ENCODE results near the gene ABLIM2.
"Not testable (repeated sequence)": the region's sequence is repeated elsewhere in the genome, so short reads cannot be mapped to it uniquely, and the experiment has no call there.

ABLIM2 gene

DNA sequence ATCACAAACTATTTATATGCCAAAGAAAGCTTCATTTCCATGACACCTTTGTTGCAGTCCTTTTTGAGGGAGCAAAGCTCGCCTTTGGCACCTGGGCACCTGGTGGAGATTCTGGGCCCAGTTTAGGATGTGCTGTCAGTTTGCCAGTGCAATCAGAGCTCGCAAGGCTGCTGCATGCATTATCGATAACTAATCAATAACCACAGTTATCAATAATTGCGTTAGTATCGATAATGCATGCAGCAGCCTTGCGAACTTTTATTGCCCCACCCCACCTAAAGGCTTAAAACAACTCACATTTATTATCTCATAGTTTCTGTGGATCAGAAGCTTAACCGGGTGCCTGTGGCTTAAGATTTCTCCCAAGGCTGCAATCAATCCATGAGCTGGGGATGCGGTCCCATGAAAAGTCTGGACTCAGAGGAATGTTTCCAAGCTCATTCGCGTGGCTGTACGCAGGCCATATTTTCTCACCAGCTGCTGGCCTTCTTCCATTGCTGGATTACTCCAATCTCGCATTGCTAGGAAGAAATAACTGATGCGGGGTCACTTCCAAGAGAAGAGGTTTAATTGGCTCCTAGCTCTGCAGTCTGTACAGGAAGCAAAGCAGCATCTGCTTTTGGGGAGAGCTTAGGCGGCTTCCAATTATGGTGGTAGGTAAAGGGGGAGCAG, 212.8 kb downstream of the ABLIM2 start:
- Histone ChIP-seq H3K4me1 (ENCODE audit: insufficient read depth, poor library complexity, severe bottlenecking) (peaks cover 6% of the 10 kb centered on the region), H3K9me3 (ENCODE audit: severe bottlenecking) (no peaks in the 10 kb centered on the region), H3K27me3 (ENCODE audit: insufficient read depth, poor library complexity, severe bottlenecking) (no peaks in the 10 kb centered on the region), H3K4me3 (ENCODE audit: severe bottlenecking) (no peak overlapping the region), H3K27ac (ENCODE audit: poor library complexity, severe bottlenecking) (no peak overlapping the region), H3K36me3 (ENCODE audit: low read depth) (no peaks in the 10 kb centered on the region)
- ATAC-seq (ENCODE audit: low read depth) (no peak), DNase-seq (ENCODE audit: low spot score) (no peak)
- TF ChIP-seq CTCF (IDR thresholded peaks at IDR 0.05; ENCODE audit: poor library complexity, severe bottlenecking), result no peak

DNA sequence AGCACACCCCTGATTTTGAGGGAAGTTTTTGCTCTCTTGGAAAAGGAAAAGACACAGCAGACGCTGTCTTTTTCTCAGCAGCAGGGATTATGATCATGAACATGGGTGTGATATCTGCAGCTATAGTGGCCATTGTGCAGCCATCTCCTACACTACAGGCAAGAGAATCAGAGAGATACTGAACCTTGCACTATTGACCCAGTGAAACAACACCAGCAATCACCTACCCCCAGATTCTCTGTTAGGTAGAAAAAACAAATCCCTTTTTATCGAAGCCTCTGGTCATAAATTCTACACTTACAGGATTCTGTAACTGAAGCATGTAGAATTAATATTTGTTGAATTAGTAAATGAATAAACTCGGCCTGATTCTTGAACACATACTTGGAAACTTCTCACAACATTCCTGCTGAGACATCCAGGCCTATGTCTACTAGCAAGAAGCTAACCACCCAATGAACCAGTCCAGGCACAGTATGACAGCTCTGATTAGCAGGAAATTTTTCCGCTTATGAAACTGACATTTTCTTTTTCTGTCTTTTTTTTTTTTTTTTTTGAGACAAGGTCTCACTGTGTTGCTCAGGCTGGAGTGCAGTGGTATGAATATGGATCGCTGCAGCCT, 213.9 kb downstream of the ABLIM2 start:
- no peak for ATAC-seq (ENCODE audit: low read depth)
- no peak for DNase-seq (ENCODE audit: low spot score)

DNA sequence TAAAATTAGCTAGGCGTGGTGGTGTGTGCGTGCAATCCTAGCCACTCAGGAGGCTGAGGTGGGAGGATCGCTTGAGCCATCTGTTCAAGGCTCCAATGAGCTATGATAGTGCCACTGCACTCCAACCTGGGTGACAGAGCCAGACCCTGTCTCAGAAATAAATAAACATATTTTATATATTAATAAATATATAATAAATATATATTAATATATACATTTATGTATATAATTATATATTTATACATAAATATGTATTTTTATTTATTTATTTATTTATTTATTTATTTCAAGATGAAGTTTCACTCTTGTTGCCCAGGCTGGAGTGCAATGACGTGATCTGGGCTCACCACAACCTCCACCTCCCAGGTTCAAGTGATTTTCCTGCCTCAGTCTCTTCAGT, 214.9 kb downstream of the ABLIM2 start:
- H3K27ac ChIP-seq (ENCODE audit: poor library complexity, severe bottlenecking); H3K27me3 ChIP-seq (ENCODE audit: insufficient read depth, poor library complexity, severe bottlenecking); DNase-seq (ENCODE audit: low spot score); H3K9me3 ChIP-seq (ENCODE audit: severe bottlenecking); ATAC-seq (ENCODE audit: low read depth); H3K4me1 ChIP-seq (ENCODE audit: insufficient read depth, poor library complexity, severe bottlenecking); H3K4me3 ChIP-seq (ENCODE audit: severe bottlenecking); H3K36me3 ChIP-seq (ENCODE audit: low read depth): not testable (repeated sequence)

More for the DNA sequence above, 213.9 kb downstream of the ABLIM2 start:
- Histone ChIP-seq H3K27me3 (ENCODE audit: insufficient read depth, poor library complexity, severe bottlenecking) (no peaks in the 10 kb centered on the region), H3K36me3 (ENCODE audit: low read depth) (no peaks in the 10 kb centered on the region), H3K4me1 (ENCODE audit: insufficient read depth, poor library complexity, severe bottlenecking) (peaks cover 8% of the 10 kb centered on the region), H3K27ac (ENCODE audit: poor library complexity, severe bottlenecking) (no peak overlapping the region), H3K9me3 (ENCODE audit: severe bottlenecking) (no peaks in the 10 kb centered on the region), H3K4me3 (ENCODE audit: severe bottlenecking) (no peak overlapping the region)
- no peak for TF ChIP-seq CTCF (IDR thresholded peaks at IDR 0.05; ENCODE audit: poor library complexity, severe bottlenecking)

DNA sequence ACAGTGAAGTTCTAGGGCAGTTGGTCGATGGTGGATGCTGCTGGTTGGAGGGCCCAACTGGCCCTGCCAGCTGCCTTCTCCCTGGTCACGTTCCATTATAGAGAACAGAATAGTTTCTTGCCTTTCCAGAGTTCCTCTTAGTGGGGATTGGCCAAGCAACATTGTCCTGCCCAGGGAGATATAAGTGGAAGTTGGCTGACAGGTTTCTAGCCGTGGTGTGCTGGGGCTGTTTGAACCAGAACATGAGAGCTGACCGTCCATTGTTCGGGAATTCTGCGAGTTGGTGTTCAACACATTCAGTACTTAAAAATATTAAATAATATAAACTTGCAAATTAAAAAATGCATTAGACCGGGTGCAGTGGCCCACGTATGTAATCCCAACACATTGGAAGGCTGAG, 215.4 kb downstream of the ABLIM2 start:
- no peak for DNase-seq (ENCODE audit: low spot score)
- Histone ChIP-seq H3K4me3 (ENCODE audit: severe bottlenecking) (no peak overlapping the region), H3K9me3 (ENCODE audit: severe bottlenecking) (no peaks in the 10 kb centered on the region), H3K36me3 (ENCODE audit: low read depth) (no peaks in the 10 kb centered on the region), H3K27me3 (ENCODE audit: insufficient read depth, poor library complexity, severe bottlenecking) (no peaks in the 10 kb centered on the region), H3K27ac (ENCODE audit: poor library complexity, severe bottlenecking) (no peak overlapping the region), H3K4me1 (ENCODE audit: insufficient read depth, poor library complexity, severe bottlenecking) (peaks cover 8% of the 10 kb centered on the region)
- ATAC-seq (ENCODE audit: low read depth), result no peak
- no peak for TF ChIP-seq CTCF (IDR thresholded peaks at IDR 0.05; ENCODE audit: poor library complexity, severe bottlenecking)

- DNase-seq (ENCODE audit: low spot score) (no peak), ATAC-seq (ENCODE audit: low read depth) (no peak)
- H3K4me1 ChIP-seq (ENCODE audit: insufficient read depth, poor library complexity, severe bottlenecking), result peaks cover 17% of the 10 kb centered on the region
- H3K27me3 ChIP-seq (ENCODE audit: insufficient read depth, poor library complexity, severe bottlenecking), result no peaks in the 10 kb centered on the region
- no peak overlapping the region for H3K4me3 ChIP-seq (ENCODE audit: severe bottlenecking)
- H3K9me3 ChIP-seq (ENCODE audit: severe bottlenecking), result no peaks in the 10 kb centered on the region
- TF ChIP-seq CTCF (IDR thresholded peaks at IDR 0.05; ENCODE audit: poor library complexity, severe bottlenecking), result no peak
- no peak overlapping the region for H3K27ac ChIP-seq (ENCODE audit: poor library complexity, severe bottlenecking)
- no peaks in the 10 kb centered on the region for H3K36me3 ChIP-seq (ENCODE audit: low read depth)
Observed at GRCh38 chr4:7941965-7942496, 216.6 kb downstream of the ABLIM2 start.
